Aorta (tissue), 5 donors: ENCODE data around the gene ABHD5. TPM values are rescaled to one million over a fixed set of nuclear protein-coding genes. Genes with fewer than 3 reads are reported as not detected.
A peak's percentile ranks its signal among the peaks of the same experiment; 100 is the strongest.

Experiments used
- ATAC-seq: fragments of 200-7000 bp; cut with Tn5 transposase; one replicate; pipeline ENCODE4 v1.9.1; 2022; ENCODE audit warnings: moderate library complexity; ENCODE audit not compliant: low FRiP score
- DNase-seq, 2 donors: peaks; one replicate each; pipeline ENCODE4 v3.0.0-alpha.2; 2020
- H3K27ac ChIP-seq, 2 donors: one replicate each; pipeline ENCODE4 v1.5.1; 2013; ENCODE audit warnings: low read length in 2 of 2, mild to moderate bottlenecking in 2 of 2, moderate library complexity in 2 of 2, control low read depth in 1 of 2, inconsistent platforms in 1 of 2, low read depth in 1 of 2
- H3K27me3 ChIP-seq, 2 donors: one replicate each; pipeline ENCODE4 v1.6.1; 2013; ENCODE audit warnings: control low read depth in 1 of 2, low read length in 1 of 2, mild to moderate bottlenecking in 1 of 2, moderate library complexity in 1 of 2; ENCODE audit not compliant: insufficient read depth in 2 of 2, control insufficient read depth in 1 of 2
- H3K36me3 ChIP-seq, 2 donors: one replicate each; pipeline ENCODE4 v1.6.1; 2013; ENCODE audit warnings: control low read depth in 1 of 2, low read length in 1 of 2, mild to moderate bottlenecking in 1 of 2; ENCODE audit not compliant: insufficient read depth in 2 of 2, control insufficient read depth in 1 of 2
- H3K4me1 ChIP-seq, 2 donors: one replicate each; pipeline ENCODE4 v1.6.1; 2013; ENCODE audit warnings: low read length in 2 of 2, control low read depth in 1 of 2, mild to moderate bottlenecking in 1 of 2, moderate library complexity in 1 of 2; ENCODE audit not compliant: insufficient read depth in 2 of 2, control insufficient read depth in 1 of 2
- H3K4me3 ChIP-seq, 2 donors: one replicate each; pipeline ENCODE4 v1.5.1; 2013; ENCODE audit warnings: low read length in 2 of 2, control low read depth in 1 of 2, mild to moderate bottlenecking in 1 of 2
- H3K9me3 ChIP-seq: one replicate; pipeline ENCODE4 v1.6.1; 2013; ENCODE audit warnings: mild to moderate bottlenecking, low read length; ENCODE audit not compliant: control insufficient read depth
- WGBS, 2 donors: extraction: QIAGEN DNeasy Blood & Tissue Kit; methylation state at CpG; one replicate each; pipeline ENCODE4 v1.1.7; 2013; 5-methylcytosine and 5-hydroxymethylcytosine counted together
- intact Hi-C, 2 donors: fragments of 100-400 bp; cut with DNase I; formaldehyde crosslinking; loops; one replicate each; pipeline versions ENCODE4 v1.14.2 to v1.15.0; 2022
- polyA plus RNA-seq, 2 donors: library from polyadenylated mRNA; stranded (reverse); fragments of 200-250 nt; gene quantifications; one replicate each; pipeline ENCODE4 v1.2.3, GENCODE V29; 2013
- total RNA-seq, 2 donors: library from RNA; stranded (reverse); fragmentation: NEBNext Ultra II Directional; extraction: Animal tissue kit (Norgen Biotek cat#: 25700); gene quantifications; one replicate each; pipeline ENCODE4 v1.2.1, GENCODE V29; 2021
- donor health status: healthy with polysubstance abuse.
- donor health status: Bipolar disorder and iron deficiency.
- donor health status: DM: no; HTN: no; CAD: no.
- donor health status: DM: no; HTN: no; CAD: no.
- donor health status: DM: yes; HTN: yes; CAD: no.

Gene ABHD5
- total and polyA plus RNA-seq, 4 donors, result 8.6 to 28.8 (median 15.4) TPM

DNA sequence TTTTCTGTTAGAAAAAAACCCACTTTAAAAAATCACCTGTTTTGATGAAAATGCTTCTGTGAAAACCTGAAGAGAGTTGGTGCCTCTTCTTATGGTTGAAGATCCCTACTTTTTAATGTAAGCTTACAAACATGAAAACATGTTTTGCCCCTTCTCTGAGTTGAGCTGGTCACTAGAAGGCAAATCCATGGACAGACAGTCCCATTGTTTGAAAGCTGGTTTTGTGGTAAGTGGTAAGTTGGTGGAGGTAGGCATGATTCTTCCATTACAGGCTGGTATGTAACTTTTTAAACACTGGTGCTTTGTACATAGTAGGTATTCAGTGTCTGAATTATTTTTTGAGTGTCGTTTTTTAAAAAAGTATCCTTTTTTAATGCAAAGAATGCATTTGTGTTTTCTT is 6.1 kb downstream of the ABHD5 start:
- no peak for ATAC-seq
- intact Hi-C loops, result loop anchor here in 1 of 2 donors (10.0 kb wide), 3 partner anchors 142 to 498 kb away; no protein-coding TSS in a partner anchor
- no peaks in the 10 kb centered on the region for H3K36me3 ChIP-seq
- no peak for DNase-seq
- WGBS, 2 donors, result 79 to 85% methylated on average over 1 of the region's 1 CpG
- no peak overlapping the region for H3K27ac ChIP-seq
- no peaks in the 10 kb centered on the region for H3K27me3 ChIP-seq
- H3K9me3 ChIP-seq, result no peaks in the 10 kb centered on the region
- H3K4me3 ChIP-seq, result no peak overlapping the region
- H3K4me1 ChIP-seq, result peaks cover 0 to 4% of the 10 kb centered on the region in 2 donors

DNA sequence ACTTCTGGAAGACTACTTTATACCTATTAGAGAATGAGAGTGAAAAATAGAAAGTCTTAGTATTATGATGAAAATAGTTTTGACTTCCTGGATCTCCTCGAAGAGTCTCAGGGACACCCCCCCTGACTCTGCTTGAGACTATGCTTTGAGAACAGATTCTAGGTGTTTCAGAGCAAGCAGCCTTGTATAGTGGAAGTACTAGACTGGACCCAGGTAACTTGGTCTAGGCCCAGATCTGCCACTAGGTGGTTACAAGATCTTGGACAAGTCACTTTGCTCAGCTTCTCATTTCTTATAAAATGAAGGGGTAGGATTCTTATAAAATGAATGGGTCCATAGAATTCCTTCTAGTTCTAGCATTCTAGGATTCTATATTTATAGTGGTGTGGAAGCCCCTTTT is 9.1 kb downstream of the ABHD5 start:
- peaks cover 0 to 4% of the 10 kb centered on the region in 2 donors for H3K4me1 ChIP-seq
- WGBS, 2 donors, result 88 to 92% methylated on average over 1 of the region's 1 CpG
- no peak for ATAC-seq

GRCh38 chr3:43704697-43705096 is 14.0 kb downstream of the ABHD5 start:
- intact Hi-C loops, result no loop called here
- H3K27ac ChIP-seq, result no peak overlapping the region
- H3K27me3 ChIP-seq, result no peaks in the 10 kb centered on the region
- no peak for DNase-seq
- H3K4me1 ChIP-seq, result peaks cover 0 to 2% of the 10 kb centered on the region in 2 donors
- no peak for ATAC-seq
- H3K9me3 ChIP-seq, result no peaks in the 10 kb centered on the region
- H3K36me3 ChIP-seq, result peaks cover 3 to 4% of the 10 kb centered on the region in 2 donors
- no peak overlapping the region for H3K4me3 ChIP-seq

More for the DNA sequence above, 9.1 kb downstream of the ABHD5 start:
- Histone ChIP-seq H3K27ac (no peak overlapping the region), H3K4me3 (no peak overlapping the region), H3K36me3 (peaks cover 3 to 4% of the 10 kb centered on the region in 2 donors), H3K9me3 (no peaks in the 10 kb centered on the region), H3K27me3 (no peaks in the 10 kb centered on the region)
- no peak for DNase-seq
- intact Hi-C loops, result loop anchor here in 1 of 2 donors (10.0 kb wide), 3 partner anchors 145 to 495 kb away; no protein-coding TSS in a partner anchor

DNA sequence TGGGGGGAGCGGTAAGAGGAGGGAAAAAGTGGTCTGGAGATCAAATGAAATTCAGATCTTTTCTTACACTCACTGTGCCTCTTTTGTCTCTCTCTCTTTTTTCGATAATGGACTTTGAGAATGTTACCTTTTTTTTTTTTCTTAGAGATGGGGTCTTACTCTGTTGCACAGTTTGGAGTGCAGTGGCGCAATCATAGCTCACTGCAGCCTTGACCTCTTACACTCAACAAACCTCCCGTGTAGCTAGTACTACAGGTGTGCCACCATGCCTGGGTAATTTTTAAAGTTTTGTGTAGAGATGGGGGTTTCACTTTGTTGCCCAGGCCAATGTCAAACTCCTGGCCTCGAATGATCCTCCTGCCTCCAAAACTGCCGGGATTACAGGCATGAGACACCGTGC is 15.6 kb downstream of the ABHD5 start:
- DNase-seq (no peak), ATAC-seq (no peak)
- Histone ChIP-seq H3K9me3 (no peaks in the 10 kb centered on the region), H3K36me3 (peaks cover 3 to 4% of the 10 kb centered on the region in 2 donors), H3K27me3 (no peaks in the 10 kb centered on the region), H3K4me1 (peaks cover 0 to 2% of the 10 kb centered on the region in 2 donors), H3K4me3 (no peak overlapping the region), H3K27ac (no peak overlapping the region)
- WGBS, 2 donors, result 83 to 84% methylated on average over 7 of the region's 7 CpGs
- intact Hi-C loops, result no loop called here

DNA sequence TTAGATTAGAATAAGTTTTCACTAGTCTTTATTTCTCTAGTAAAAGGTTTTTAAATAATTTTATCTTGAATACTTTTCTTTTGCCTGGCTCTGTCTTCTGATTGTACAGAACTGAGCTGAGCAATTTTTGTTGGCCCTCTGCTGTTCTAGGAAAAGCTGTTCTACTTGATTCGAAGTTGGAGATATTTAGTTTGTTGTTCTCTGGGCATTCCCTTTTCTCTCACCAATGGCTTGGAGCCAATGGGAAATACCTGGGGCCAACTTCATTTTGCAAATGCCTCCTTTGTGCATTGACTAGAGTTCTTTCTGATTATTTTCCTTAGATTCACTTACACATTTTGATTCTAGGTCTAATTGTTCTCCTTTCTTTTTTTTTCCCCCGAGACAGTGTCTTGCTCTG is 16.5 kb downstream of the ABHD5 start:
- ATAC-seq, result no peak
- no peak overlapping the region for H3K4me3 ChIP-seq
- 29 to 36% methylated on average over 2 of the region's 2 CpGs for WGBS, 2 donors
- peaks cover 0 to 4% of the 10 kb centered on the region in 2 donors for H3K4me1 ChIP-seq
- H3K27me3 ChIP-seq, result no peaks in the 10 kb centered on the region
- no peak for DNase-seq
- H3K9me3 ChIP-seq, result no peaks in the 10 kb centered on the region
- intact Hi-C loops, result no loop called here
- H3K27ac ChIP-seq, result no peak overlapping the region
- peaks cover 4% of the 10 kb centered on the region in 2 donors for H3K36me3 ChIP-seq

DNA sequence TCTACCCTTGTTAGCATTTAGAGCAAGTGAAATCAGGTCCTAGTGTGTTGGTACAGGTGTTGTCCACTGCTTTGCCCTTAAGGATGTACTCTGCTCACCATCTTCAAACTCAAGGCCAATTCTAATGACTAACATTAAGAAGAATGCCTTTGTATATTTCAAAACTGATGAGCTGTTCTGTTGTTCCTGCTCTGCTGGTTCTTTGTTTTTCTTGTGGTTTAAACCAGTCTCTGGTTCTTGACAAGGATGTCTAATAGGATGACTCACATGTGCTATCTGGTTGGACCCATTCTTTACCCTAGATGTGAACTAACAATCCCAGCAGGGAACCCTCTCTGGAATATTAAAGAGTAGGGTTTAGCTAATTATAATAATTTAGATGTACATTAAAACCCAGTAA is 17.3 kb downstream of the ABHD5 start:
- H3K27ac ChIP-seq, result no peak overlapping the region
- H3K4me1 ChIP-seq, result peaks cover 0 to 4% of the 10 kb centered on the region in 2 donors
- no peaks in the 10 kb centered on the region for H3K27me3 ChIP-seq
- H3K9me3 ChIP-seq, result no peaks in the 10 kb centered on the region
- ATAC-seq (no peak), DNase-seq (no peak)
- peaks cover 2 to 5% of the 10 kb centered on the region in 2 donors for H3K36me3 ChIP-seq
- intact Hi-C loops, result no loop called here
- no peak overlapping the region for H3K4me3 ChIP-seq

- intact Hi-C loops, result no loop called here
- Histone ChIP-seq H3K4me3 (no peak overlapping the region), H3K36me3 (peaks cover 2 to 7% of the 10 kb centered on the region in 2 donors), H3K9me3 (no peaks in the 10 kb centered on the region), H3K27me3 (no peaks in the 10 kb centered on the region), H3K27ac (no peak overlapping the region), H3K4me1 (peaks cover 0 to 4% of the 10 kb centered on the region in 2 donors)
- ATAC-seq, result peak; percentile 86
- 93 to 100% methylated on average over 1 of the region's 1 CpG for WGBS, 2 donors
- DNase-seq, result no peak
These were observed 18.3 kb downstream of the ABHD5 start for GRCh38 chr3:43709022-43709421.

GRCh38 chr3:43710607-43711006 is 19.9 kb downstream of the ABHD5 start:
- Histone ChIP-seq H3K4me1 (peaks cover 0 to 4% of the 10 kb centered on the region in 2 donors), H3K36me3 (peaks cover 2 to 7% of the 10 kb centered on the region in 2 donors), H3K27ac (no peak overlapping the region), H3K27me3 (no peaks in the 10 kb centered on the region), H3K4me3 (no peak overlapping the region), H3K9me3 (no peaks in the 10 kb centered on the region)
- DNase-seq (no peak), ATAC-seq (no peak)
- intact Hi-C loops, result no loop called here

DNA sequence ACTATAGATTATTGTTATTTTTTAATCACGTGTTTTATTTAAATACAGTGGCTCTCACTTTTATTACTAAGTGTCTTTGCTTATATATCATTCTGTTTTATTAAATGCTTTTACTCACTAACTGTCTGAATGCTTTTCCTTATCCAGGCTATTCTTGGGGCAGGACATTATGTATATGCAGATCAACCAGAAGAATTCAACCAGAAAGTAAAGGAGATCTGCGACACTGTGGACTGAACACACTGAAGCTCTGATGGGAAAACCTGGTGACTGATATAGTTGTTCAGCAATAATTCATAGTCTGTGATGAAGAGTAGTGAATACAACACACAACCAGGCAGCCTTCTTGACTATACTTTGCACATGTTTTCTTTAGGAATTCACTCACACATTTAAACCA is 27.6 kb downstream of the ABHD5 start:
- Histone ChIP-seq H3K4me1 (no peaks in the 10 kb centered on the region), H3K27me3 (no peaks in the 10 kb centered on the region), H3K4me3 (no peak overlapping the region), H3K36me3 (peaks cover 0 to 1% of the 10 kb centered on the region in 2 donors), H3K9me3 (no peaks in the 10 kb centered on the region), H3K27ac (no peak overlapping the region)
- DNase-seq (no peak), ATAC-seq (no peak)
- intact Hi-C loops, result no loop called here
- 92 to 93% methylated on average over 2 of the region's 2 CpGs for WGBS, 2 donors
